ENCODE data around the gene ENAH.
"Not testable (repeated sequence)": the region's sequence is repeated elsewhere in the genome, so short reads cannot be mapped to it uniquely, and the experiment has no call there.

The ENAH gene

DNA sequence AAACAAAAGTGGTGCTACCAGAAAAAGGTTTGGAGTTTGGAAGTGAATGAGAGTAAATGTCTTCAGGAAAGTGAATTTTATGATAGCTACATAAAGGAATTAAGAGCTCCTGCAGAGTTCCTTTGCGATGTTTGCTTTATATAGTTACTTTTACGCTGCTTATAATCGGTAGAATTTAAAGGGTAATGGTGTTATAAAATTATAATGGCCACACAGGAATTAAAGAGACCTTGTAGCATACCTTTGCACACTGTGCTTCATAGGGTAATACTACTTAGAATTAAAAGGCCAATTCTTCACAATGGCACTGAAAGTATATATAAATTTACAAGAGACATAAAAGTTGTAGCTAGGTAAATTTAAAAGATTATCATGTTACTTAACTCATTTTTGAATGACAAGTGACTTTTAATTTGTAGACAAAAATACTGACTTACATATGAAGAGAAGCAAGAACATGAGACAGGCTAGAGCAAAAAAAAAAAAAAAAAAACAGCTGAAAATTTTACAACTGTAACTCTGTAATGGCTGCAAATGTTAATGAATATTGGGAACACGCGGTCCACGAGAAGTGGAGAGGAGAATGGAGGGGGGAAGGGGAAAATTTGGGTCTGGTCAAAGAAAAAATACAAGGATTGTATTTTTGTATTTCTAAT is 159.2 kb downstream of the ENAH start:
- no peak for DNase-seq (ENCODE audit: low spot score)

GRCh38 chr1:225488676-225489075 is 164.2 kb downstream of the ENAH start:
- no peak for DNase-seq (ENCODE audit: low spot score)

- DNase-seq (ENCODE audit: low spot score), result no peak
Observed at GRCh38 chr1:225486856-225487255, 166.1 kb downstream of the ENAH start.

DNA sequence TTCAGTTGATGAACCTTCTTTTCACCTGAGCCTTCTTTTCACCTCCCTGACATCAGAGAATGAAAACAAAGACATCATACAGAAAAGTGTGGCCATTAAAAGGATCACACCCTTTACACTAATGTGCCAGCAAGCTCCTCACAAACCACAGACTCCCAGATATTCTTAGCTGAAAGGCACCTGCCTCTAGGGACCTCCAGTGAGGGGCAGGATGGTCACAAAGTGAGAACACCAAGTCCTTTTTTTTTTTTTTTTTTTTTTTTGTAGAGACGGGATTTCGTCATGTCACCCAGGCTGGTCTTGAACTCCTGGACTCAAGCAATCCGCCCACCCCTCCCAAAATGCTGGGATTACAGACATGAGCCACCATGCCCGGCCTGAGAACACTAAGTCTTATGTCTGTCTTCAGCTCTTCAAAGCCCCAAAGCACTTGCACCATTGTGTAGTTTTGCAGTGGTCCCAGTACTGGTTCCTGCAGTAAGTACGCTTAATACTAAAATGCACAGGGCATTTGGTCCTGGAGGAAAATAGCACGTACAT is 166.9 kb downstream of the ENAH start:
- DNase-seq (ENCODE audit: low spot score), result no peak

DNA sequence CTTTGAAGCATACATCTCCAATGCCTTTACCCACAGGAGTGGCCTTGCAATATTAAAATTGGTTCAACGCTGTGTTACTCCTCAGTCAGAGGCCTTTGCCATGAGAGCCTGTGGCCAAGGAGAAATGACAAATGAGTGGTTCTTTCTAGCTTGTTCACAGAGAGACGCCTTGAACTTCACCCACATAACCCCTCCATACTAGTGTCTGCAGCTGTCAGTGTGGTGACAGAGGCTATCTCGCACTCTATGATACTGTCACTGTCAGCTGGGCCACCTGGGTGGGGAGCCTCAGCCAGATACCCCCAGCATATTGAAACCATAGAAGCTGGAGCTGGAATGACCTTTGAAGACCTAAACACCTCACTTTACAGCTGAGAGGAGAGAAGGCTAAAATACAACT is 167.7 kb downstream of the ENAH start:
- no peak for DNase-seq (ENCODE audit: low spot score)

DNA sequence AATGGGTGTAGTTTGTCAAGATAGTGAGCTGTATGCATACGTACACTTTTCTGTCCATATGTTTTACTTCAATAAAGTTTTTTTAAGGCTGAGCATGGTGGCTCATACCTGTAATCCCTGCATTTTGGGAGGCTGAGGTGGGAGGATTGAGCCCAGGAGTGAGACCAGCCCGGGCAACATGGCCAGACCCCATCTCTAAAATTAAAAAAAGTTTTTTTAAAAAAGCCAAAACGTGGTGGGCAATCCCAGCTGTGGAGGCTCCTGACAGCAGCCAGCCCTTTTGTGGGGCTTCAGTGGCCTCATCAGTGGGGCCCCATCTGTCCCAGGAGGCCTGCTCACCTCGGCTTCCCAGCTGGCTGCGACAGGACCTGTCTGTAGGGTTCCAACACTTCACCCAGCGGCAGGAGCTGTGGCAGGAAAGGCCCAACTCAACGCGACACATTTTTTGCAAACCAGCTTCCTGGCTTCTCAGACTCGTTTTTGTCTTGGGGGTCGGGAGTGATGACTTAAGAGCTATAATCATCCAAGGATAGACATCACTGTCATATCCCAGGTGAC is 168.2 kb downstream of the ENAH start:
- no peak for DNase-seq (ENCODE audit: low spot score)

- DNase-seq (ENCODE audit: low spot score), result no peak
Observed at GRCh38 chr1:225483818-225484656, 168.9 kb downstream of the ENAH start.

DNA sequence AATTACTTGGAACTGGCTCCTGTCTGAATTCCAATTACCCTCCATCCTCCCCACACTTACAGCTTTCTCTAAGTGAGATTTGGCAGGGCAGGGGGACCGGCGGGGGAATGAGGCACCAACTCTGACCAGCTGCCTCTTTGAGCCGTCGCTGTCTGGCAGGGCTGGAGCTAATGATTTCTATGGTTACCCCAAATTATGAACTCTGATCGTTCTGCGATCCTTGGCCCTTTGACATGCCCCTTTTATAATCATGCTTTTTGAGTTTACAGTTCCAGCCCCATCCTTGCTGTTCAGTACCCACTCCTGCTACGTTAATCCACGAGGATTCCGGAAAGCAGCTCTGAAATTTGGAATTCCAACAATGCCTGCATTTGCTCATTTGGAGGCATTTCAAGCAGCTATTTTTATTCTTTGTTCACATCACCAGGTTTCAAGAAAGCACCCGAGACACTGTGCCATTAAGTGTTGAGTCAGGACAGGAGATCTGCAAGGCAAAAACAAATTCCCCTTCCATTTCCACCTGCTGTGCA is 170.4 kb downstream of the ENAH start:
- DNase-seq (ENCODE audit: low spot score), result no peak

DNA sequence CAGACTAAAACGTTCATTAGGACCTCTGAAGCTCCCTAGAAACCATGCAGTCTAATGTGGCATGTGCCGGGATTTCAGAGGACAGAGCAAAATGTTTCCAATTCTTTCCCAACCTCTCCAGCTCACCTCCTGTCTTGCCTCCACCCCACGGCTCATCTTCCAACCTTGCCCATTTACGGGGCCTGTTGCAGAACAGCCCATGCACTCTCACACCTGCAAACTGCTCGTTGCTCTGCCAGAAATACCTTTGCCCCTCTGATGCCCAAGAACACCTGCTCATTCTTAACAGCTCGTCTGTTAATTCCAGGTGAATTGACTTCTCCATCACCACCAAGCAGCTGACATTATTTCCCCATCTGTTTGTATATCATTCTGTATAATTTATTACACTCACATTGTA is 171.2 kb downstream of the ENAH start:
- DNase-seq (ENCODE audit: low spot score), result peak; percentile 24

- DNase-seq (ENCODE audit: low spot score), result peak; percentile 97
Observed at GRCh38 chr1:225480825-225481434, 172.0 kb downstream of the ENAH start.

GRCh38 chr1:225479996-225480720 is 172.8 kb downstream of the ENAH start:
- DNase-seq (ENCODE audit: low spot score), result no peak

DNA sequence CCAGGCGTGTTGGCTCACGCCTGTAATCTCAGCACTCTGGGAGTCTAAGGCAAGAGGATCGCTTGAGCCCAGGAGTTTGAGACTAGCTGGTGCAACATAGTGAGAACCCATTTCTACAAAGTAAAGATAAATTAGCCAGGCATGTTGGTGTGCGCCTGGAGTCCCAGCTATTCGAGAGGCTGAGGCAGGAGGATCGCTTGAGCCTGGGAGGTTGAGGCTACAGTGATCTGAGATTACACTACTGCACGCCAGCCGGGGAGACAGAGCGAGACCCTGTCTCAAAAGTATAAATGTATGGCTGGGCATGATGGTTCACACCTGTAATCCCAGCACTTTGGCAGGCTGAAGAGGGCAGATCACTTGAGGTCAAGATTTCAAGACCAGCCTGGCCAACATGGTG is 173.6 kb downstream of the ENAH start:
- no peak for DNase-seq (ENCODE audit: low spot score)

DNA sequence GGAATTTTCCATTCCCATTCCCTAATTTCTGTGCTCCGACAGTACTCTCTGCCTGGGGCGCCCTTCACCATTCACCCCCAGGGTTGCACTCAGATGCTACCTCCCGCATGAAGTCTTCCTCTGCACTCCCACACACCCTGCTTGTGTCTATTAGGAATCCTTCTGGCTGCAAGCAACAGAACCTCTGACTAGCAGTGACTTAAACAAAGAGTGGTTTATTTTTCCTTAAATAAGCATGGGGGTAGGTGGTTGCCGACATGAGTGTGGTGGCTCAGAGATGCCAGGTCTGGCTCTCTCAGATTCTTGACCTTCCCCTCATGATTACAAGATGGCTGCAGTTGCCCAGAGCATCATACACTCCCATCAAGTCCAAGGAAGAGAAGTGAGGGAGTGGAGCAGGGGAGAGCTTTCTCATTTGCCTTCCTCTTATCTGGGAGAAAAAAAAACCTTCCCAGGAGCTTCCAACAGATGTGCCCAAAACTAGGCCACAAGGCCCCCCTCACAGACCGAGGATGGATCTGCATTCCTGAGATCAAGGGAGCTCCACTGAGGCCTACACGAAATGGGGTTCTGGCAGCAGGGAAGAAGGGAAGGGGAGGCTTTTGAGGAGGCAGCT is 175.5 kb downstream of the ENAH start:
- no peak for DNase-seq (ENCODE audit: low spot score)

GRCh38 chr1:225476538-225476988 is 176.4 kb downstream of the ENAH start:
- no peak for DNase-seq (ENCODE audit: low spot score)

GRCh38 chr1:225476100-225476511 is 176.8 kb downstream of the ENAH start:
- no peak for DNase-seq (ENCODE audit: low spot score)

DNA sequence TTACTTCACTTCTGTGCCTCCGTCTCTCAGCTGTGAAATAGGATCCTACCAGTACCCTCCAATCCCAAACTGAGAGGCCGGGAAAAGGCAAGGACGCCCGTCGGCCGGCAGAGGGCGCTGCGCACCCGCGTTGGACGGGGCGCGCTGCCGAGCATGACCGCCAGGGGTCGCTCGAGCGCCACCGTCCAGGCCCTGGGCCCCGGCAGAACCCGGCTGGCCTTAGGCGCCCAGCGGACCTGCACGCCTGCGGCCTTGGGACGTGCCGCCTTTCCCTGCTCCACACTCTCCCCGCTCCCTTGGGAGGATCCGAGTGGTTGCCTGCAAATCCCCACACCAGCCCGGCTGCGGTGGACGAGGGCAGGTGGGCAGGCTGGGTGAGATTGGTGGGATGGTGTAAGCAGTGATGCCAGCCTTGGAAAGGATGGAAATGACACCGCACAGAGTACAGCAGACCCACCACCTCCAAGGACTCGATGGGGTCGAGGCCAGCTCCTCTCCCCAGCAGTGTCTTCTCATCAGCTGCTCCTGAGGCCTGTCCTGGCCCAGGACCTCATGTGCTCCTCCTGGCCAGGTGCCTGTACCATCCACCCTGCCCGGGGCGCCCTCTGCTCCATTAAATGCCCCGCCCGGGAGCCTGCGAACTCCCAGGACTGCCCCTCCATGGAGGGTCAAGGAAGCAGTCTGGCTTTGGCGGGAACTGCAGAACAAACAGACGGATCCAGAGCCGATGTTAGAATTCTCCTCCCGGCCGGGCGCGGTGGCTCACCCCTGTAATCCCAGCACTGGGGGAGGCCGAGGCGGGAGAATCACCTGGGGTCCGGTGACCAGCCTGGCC is 177.7 kb downstream of the ENAH start:
- DNase-seq (ENCODE audit: low spot score), result peak; percentile 72

DNA sequence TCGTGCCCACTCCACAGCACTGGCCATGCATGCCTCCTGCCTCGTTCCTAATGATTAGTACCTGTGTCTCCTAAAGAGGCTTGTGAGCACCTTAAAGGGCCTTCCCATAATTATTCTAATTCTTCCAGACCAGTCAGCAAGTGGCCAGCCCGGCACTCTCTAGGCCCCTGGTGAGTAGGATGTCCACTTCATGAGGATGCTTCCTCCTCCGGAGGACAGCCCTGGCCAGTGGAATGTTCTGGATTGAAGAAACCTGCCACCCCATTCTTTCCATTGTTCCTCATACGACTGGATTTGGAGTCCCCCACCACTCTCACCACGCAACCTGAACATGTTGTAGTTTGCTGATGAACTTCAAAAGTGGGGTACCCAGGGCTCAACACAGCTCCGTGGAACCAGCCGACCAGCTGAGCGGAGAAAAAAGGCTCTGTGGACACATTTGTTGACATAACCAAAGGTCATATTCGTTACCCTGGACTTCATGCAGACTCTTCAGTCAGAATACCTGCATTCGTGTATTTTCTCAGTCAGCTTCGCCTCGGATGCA is 178.4 kb downstream of the ENAH start:
- no peak for DNase-seq (ENCODE audit: low spot score)

DNA sequence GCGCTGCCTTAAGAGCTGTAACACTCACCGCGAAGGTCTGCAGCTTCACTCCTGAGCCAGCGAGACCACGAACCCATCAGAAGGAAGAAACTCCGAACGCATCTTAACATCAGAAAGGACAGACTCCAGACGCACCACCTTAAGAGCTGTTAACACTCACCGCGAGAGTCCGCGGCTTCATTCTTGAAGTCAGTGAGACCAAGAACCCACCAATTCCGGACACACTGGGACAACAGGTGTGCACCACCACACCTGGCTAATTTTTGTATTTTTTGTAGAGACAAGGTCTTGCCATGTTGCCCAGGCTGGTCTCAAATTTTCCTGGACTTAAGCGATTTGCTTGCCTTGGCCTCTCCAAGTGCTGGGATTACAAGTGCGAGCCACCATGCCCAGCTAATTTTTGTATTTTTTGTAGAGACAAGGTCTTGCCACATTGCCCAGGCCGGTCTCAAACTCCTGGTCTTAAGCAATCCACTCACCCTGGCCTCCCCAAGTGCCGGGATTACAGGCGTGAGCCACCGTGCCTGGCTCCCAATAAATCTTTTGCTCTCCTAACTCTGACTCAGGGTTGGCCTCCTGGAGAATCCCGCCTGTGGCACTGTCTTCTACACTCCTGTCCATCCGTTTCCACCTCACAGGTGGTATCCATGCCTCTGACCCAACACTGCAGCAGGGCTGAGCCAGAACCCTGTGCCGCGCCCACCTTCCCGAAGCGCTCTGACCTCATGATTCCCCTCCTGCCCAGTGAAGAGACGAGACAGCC is 179.1 kb downstream of the ENAH start:
- not testable (repeated sequence) for DNase-seq (ENCODE audit: low spot score)

- DNase-seq (ENCODE audit: low spot score), result peak; percentile 27
Observed at GRCh38 chr1:225473266-225473665, 179.7 kb downstream of the ENAH start.

All from NAMALWA (cell line).